Prostate gland (tissue), 2 donors: ENCODE results near the gene DAAM1. TPM values are rescaled to one million over a fixed set of nuclear protein-coding genes. Genes with fewer than 3 reads are reported as not detected.

ENCODE experiments used
- DNase-seq: peaks from one replicate; pipeline ENCODE4 v3.0.0-alpha.2; 2019; ENCODE audit warnings: low spot score
- H3K27ac ChIP-seq, 2 donors: fragments of 200-600 bp; sonication (generic); 2 replicates each; pipeline ENCODE4 v1.5.1; 2017 to 2019
- H3K27me3 ChIP-seq: fragments of 200-600 bp; sonication (generic); replicated peaks from 2 replicates; pipeline ENCODE4 v1.5.1; 2019; ENCODE audit not compliant: insufficient read depth
- H3K36me3 ChIP-seq, 2 donors: fragments of 200-600 bp; sonication (generic); 1 replicate in 1 of 2; 2 replicates in 1 of 2; pipeline versions ENCODE4 v1.5.1 to v1.8.1; 2017 to 2019
- H3K4me1 ChIP-seq: fragments of 200-600 bp; sonication (generic); replicated peaks from 2 replicates; pipeline ENCODE4 v1.5.1; 2019
- H3K4me3 ChIP-seq, 2 donors: fragments of 200-600 bp; sonication (generic); 2 replicates each; pipeline ENCODE4 v1.5.1; 2017 to 2019
- H3K9me3 ChIP-seq: fragments of 200-600 bp; sonication (generic); 2 replicates; pipeline ENCODE4 v1.5.1; 2017
- POLR2A ChIP-seq: fragments of 450-650 bp; IDR thresholded peaks from one replicate; pipeline ENCODE4 v1.6.1; 2016; ENCODE audit warnings: antibody characterized with exemption, mild to moderate bottlenecking
- POLR2AphosphoS5 ChIP-seq: sonication (generic); formaldehyde crosslinking; IDR thresholded peaks from one replicate; pipeline ENCODE4 v1.6.1; 2017; ENCODE audit warnings: antibody characterized with exemption
- WGBS: methylation state at CpG from one replicate; pipeline ENCODE4 v1.1.5; 2018; 5-methylcytosine and 5-hydroxymethylcytosine counted together
- intact Hi-C: fragments of 100-400 bp; cut with DNase I; formaldehyde crosslinking; loops from one replicate; pipeline ENCODE4 v1.14.2; 2022
- total RNA-seq, 2 donors: library from RNA; depleted of rRNA; stranded (reverse); fragments of >200 nt; gene quantifications; one replicate each; pipeline ENCODE4 v1.1.0, GENCODE V29; 2016
- TF ChIP-seq, protein P1 (sequence below), 4 experiments: fragments of 200-600 bp in 2 of 4; fragments of 450-650 bp in 2 of 4; sonication (generic) in 2 of 4; IDR thresholded peaks; 1 replicate in 3 of 4; 2 replicates in 1 of 4; pipeline ENCODE4 v1.5.1; 2016 to 2019; ENCODE audit warnings: antibody characterized with exemption in 4 of 4, mild to moderate bottlenecking in 2 of 4, moderate library complexity in 2 of 4

The DAAM1 gene
- total RNA-seq, 2 donors from 2014 or later: 35.4 to 58.3 TPM

DNA sequence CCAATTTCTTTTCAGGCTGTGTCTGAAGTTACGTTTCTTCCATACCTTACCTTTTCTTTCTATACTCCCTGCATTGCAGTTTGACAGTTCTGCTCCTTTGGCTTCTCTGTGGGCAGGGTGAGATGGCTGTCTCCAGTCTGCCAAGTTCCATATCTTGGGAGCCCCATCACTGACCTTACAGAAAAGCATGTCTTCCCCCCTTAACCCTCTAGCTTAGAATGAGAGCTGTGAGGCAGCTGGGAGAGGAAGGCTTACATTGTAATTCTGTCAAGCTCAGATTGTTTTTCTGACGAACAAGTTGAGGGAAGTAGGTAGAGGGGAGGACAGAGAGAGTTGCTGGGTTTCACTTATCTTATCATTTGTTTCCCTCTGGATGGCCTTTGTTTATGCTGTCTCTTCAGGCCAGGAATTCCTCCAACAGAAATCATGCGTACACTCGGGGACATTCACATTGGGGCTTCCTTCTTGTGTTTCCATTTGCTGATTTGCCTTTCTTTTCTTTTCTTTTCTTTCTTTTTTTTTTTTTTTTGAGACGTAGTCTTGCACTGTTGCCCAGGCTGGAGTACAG is 9.3 kb downstream of the DAAM1 start:
- no peaks in the 10 kb centered on the region for H3K4me1 ChIP-seq

DNA sequence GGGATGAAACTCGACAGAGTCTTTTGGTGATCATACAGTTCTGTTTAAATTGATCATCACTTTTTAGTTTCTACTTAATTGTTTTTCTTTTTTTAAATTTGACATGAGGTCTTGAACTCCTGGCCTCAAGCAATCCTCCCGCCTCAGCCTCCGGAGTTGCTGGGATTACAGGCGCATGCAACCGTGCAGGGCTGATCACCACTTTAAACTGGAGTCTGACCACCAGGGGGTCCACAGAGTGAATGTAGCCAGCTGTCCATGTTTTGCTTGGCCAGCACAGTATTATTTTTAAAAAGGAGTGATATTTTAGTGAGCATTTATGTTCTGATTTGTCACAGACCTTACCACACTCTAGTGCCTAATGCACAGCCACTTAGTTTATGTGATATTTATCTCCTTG is 10.7 kb downstream of the DAAM1 start:
- no peak for DNase-seq
- H3K4me3 ChIP-seq: no peak overlapping the region
- H3K27me3 ChIP-seq: no peaks in the 10 kb centered on the region
- TF ChIP-seq POLR2AphosphoS5 (no peak), POLR2A (no peak)
- TF ChIP-seq, protein P1, sequence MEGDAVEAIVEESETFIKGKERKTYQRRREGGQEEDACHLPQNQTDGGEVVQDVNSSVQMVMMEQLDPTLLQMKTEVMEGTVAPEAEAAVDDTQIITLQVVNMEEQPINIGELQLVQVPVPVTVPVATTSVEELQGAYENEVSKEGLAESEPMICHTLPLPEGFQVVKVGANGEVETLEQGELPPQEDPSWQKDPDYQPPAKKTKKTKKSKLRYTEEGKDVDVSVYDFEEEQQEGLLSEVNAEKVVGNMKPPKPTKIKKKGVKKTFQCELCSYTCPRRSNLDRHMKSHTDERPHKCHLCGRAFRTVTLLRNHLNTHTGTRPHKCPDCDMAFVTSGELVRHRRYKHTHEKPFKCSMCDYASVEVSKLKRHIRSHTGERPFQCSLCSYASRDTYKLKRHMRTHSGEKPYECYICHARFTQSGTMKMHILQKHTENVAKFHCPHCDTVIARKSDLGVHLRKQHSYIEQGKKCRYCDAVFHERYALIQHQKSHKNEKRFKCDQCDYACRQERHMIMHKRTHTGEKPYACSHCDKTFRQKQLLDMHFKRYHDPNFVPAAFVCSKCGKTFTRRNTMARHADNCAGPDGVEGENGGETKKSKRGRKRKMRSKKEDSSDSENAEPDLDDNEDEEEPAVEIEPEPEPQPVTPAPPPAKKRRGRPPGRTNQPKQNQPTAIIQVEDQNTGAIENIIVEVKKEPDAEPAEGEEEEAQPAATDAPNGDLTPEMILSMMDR (IDR thresholded peaks at IDR 0.05): no peak
- H3K9me3 ChIP-seq: no peaks in the 10 kb centered on the region
- no peaks in the 10 kb centered on the region for H3K4me1 ChIP-seq
- intact Hi-C loops: loop anchor here (10.0 kb wide), 1 partner anchor 76 kb away; no protein-coding TSS in a partner anchor
- H3K36me3 ChIP-seq: no peaks in the 10 kb centered on the region
- WGBS: 88% methylated on average over 5 of the region's 5 CpGs
- H3K27ac ChIP-seq: no peak overlapping the region

More for the DNA sequence above, 9.3 kb downstream of the DAAM1 start:
- 59% methylated on average over 5 of the region's 5 CpGs for WGBS
- Histone ChIP-seq H3K36me3 (no peaks in the 10 kb centered on the region), H3K27ac (no peak overlapping the region), H3K9me3 (no peaks in the 10 kb centered on the region), H3K27me3 (no peaks in the 10 kb centered on the region), H3K4me3 (no peak overlapping the region)
- DNase-seq: no peak
- intact Hi-C loops: loop anchor here (10.0 kb wide), 1 partner anchor 77 kb away; no protein-coding TSS in a partner anchor
- TF ChIP-seq POLR2A: no peak
- TF ChIP-seq POLR2AphosphoS5: no peak
- TF ChIP-seq, protein P1 (IDR thresholded peaks at IDR 0.05): no peak

DNA sequence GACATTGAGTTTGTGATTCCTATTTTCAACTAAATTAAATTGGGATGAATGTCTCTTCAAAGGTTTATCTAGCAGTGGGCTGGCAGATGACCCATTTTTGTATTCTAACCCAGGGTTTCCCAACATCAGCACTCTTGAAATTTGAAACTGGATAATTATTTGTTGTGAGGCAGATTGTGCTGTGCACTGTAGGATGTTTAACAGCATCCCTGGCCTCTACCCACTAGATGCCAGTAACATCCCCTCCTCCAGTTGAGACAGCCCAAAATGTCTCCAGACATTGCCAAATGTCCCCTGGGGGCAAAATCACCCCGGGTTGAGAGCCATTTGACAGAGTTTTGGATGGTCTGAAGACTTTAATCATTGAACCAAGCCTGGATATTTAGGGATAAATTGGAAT is 11.1 kb downstream of the DAAM1 start:
- Histone ChIP-seq H3K36me3 (no peaks in the 10 kb centered on the region), H3K9me3 (no peaks in the 10 kb centered on the region), H3K4me3 (no peak overlapping the region), H3K27me3 (no peaks in the 10 kb centered on the region), H3K27ac (no peak overlapping the region), H3K4me1 (no peaks in the 10 kb centered on the region)
- DNase-seq: no peak
- 79% methylated on average over 1 of the region's 1 CpG for WGBS
- intact Hi-C loops: loop anchor here (10.0 kb wide), 1 partner anchor 75 kb away; no protein-coding TSS in a partner anchor
- TF ChIP-seq, protein P1 (IDR thresholded peaks at IDR 0.05): no peak

DNA sequence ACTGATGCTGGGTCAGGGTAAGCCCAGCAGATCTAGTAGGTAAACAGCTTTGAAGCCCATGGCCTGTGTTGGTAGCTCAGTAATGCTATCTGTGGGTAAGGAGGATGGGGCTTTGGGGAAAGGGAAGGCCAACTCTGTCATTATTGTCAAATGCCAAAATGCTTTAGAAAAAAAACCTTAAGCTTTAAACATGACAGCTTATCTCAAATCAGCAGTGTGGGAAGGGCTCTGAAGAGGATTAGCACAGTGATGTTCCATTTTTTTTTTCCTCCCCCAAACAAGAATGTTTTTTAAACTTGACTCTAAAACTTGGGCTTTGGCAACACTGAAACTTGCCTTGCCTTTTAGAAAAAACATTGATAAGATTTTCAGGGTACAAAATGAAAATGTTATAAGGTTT is 11.7 kb downstream of the DAAM1 start:
- Histone ChIP-seq H3K27ac (no peak overlapping the region), H3K9me3 (no peaks in the 10 kb centered on the region), H3K4me3 (no peak overlapping the region), H3K4me1 (no peaks in the 10 kb centered on the region), H3K27me3 (no peaks in the 10 kb centered on the region), H3K36me3 (no peaks in the 10 kb centered on the region)
- intact Hi-C loops: no loop called here
- DNase-seq: no peak
- no peak for TF ChIP-seq POLR2A

DNA sequence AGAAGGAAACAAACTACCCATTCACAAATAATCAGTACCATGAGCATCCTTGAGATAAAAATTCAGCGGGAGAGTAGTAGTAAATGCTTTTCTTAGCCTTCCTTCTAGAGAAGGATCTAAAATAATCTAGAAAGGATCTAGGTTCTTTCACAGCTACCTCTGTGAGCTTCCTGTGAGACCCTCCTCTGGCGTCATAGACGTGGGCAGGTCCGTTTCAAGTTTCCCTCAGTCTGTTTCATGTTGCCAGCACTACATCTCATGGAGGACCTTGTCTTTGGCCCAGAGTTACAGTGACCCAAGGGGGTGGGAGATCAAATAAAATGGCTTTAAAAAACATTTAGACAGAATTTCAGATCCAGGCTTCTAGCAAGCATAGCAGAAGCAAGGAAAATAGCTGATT is 13.6 kb downstream of the DAAM1 start:
- H3K4me1 ChIP-seq: no peaks in the 10 kb centered on the region
- WGBS: 81% methylated on average over 4 of the region's 4 CpGs
- DNase-seq: no peak
- H3K9me3 ChIP-seq: no peaks in the 10 kb centered on the region
- intact Hi-C loops: no loop called here
- H3K27me3 ChIP-seq: no peaks in the 10 kb centered on the region
- H3K36me3 ChIP-seq: no peaks in the 10 kb centered on the region
- TF ChIP-seq POLR2A: no peak
- no peak for TF ChIP-seq POLR2AphosphoS5
- TF ChIP-seq, protein P1 (IDR thresholded peaks at IDR 0.05): no peak
- H3K4me3 ChIP-seq: no peak overlapping the region
- no peak overlapping the region for H3K27ac ChIP-seq
